Measurements from ENCODE around the gene FHAD1.
A peak's percentile ranks its signal among the peaks of the same experiment; 100 is the strongest.

The FHAD1 gene

DNA sequence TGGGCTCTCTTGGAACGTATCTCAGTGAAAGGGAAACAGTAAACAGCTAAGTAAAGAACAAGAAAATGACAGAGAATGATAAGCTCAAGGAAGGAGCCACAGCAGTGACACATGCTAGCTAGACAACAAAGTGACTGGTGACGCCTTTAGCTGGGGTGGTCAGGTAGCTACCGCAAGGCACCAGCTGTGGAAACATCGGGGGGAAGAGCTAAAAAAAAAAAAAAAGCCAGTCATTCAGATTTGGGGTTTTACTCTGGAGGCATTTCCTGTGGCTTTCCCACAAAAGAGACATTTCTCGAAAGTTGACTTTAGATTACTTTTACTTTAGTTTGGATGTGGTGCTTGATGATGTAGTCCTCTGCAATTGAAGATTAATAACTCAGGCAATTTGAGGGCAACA lies 2.1 kb downstream of the FHAD1 start:
- DNase-seq, result peak; percentile 84

DNA sequence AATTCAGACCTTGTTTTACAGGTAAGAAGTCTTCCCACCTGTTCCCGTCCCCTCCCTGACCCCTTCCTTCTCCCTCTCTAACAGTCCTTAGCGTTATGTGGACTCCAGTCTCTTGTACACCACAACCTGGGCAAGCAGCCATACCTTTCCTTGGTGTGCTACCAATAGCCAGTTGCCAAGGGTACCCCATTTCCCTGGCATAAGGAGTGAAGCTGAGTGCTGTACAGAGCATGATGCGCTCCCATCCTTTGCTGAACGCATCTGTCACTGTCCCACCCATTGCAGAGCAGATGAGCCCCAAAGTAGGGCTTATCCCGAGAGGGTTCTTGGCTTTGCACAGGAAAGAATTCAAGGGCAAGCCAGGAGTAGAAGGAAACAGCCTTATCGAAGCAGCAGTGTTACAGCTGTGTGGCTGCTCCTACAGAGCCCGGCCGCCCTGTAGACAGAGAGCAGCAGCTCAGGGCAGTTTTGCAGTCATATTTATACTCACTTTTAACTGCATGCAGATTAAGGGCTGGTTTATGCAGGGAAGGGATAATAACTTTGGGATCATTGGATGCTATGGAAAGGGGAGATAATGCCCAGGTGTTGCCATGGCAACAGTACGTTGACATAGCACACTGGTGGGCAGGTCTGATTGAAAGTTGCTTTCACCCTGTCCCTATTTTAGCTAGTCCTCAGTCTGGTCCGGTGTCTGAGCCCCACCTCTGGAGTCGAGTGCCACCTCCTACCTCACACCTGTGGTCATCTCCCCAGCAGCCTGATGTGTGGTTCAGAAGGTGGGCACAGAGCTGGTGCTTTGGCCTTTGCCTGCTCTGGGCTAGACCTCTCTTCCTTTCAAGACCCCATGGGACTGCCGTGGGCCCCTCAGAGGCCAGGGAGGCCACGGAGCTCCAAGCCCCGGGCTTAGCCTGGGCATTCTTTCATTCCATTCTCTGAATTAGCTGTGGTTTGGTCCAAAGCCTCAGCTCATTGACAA lies 5.1 kb downstream of the FHAD1 start:
- DNase-seq, result no peak

DNA sequence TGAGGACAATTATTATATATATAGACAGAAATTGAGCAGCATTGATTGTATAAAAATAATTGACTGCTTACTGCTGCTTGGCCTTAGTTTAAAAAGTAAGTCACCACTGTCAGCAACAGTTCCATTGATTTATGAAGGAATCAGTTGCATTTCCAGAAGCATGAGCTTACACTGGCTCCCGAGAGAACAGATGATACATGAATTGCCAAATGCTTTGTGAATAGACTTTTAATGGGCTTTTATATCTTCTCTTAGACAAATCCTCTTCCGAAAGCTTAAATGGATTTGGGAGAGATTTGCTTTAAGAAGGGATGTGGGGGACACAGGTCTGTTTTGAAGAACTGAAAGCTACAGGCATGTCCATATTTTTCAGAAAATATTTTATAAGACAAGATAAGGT lies 7.5 kb downstream of the FHAD1 start:
- no peak for DNase-seq

DNA sequence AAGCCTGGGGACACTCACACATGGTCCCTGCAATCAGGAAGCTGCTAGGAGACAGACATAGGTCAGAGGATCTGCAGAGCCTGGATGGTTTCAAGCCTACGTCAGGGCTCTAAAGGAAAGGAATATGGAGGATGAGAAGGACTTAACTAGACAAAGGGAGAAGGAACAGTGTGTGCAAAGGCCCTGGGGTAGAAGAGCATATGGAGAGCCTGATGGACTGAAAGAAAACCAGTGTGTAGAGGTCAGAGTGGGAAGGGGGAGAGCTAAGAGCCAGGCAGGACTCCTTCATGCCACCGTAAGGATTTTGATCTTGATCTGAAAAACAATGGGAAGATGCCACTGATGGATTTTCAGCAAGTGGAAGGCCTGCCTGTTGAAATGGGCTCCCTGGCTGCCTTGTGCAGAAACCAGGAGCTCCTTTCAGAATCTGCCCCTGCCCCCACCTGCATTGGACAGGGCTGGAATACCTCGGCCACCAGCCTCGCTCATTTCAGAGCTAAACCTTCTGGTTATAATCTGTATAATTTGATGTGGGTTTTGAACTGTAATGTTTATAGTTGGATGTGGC lies 8.6 kb downstream of the FHAD1 start:
- no peak for DNase-seq

DNA sequence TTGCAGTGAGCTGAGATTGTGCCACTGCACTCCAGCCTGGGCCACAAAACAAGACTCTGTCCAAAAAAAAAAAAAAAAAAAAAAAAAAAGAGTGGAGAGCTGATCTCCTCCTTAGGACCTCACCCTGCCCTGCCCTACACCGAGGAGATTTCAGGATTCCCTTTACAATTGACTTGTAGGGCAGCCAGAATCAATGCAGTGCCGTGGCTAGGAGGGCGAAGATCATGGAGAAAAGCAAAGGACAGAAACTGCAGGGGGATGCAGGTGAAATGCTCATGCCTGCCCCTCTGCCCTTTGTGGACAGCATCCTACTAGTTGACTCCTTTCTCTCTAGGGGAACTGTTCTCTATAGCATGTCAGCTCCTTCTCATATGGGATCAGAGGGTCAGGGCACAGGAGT lies 9.6 kb downstream of the FHAD1 start:
- DNase-seq, result no peak

DNA sequence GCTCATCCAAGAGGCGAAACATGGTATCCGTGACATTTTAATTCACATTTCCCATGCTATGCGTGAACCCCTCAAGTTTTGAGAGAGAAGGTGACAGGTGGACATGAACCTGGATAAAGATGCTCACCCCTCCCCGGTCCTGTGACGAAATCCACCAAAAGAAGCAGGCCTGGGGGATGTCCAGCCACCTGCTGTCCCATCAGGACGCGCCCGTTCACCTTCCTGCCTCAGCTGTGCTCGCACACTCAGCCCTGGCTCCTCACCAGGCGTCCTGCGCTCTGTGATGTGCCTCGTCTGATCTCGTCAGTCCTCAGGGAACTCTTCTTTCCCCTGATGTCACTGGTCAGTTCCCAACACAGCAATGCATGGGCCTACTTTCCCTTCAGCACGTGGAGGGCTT lies 10.3 kb downstream of the FHAD1 start:
- DNase-seq, result no peak

DNA sequence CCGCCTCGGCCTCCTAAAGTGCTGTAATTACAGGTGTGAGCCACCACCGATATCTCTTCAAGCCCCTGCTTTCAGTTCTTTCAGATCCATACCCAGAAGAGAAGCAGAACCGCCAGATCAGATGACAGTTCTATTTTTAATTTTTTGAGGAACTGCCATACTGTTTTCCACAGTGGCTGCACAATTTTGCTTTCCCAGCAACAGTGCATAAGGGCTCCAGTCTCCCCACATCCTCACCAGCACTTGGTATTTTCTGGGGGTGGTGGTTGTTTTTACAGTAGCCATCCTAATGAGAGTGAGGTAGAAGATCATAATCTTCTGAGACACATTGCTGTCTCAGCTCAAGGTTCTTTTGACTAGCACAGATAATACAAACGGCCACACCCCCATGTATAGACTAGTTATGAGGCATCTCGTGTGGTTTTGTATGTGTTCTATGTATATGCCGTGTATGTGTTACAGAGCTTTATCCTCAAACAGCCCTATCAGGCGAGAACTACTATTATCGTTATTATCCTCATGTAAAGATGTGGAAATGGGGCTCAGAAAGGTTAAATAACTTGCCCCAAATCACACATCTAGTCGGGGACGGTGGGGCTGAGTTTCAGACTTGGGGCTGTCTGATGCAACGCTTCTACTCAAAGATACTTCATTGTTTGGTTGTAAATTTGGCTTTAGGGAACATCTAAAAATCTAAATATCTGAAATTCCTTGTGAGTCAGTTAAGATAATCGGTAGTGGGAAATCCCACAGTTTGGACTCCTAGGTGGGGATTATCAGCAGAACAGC lies 12.0 kb downstream of the FHAD1 start:
- DNase-seq, result no peak

DNA sequence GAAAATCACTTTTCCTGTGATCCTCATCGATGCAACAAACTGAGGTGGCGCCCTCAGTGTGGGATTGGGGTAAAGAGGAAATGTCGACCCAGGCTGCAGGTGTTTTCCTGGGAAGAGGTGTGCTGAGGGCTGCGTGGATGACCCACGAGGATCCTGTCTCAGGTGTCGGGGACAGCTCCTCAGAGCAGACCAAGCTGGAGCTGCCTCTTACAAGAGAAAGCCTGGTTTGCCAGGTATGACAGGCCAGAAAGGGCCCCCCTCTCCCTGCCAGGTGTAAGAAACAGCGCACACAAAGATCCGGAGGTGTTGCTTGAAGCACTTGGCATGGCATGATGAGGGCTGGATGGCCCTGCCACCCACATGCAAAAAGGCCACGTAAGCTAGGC lies 12.6 kb downstream of the FHAD1 start:
- no peak for DNase-seq

DNA sequence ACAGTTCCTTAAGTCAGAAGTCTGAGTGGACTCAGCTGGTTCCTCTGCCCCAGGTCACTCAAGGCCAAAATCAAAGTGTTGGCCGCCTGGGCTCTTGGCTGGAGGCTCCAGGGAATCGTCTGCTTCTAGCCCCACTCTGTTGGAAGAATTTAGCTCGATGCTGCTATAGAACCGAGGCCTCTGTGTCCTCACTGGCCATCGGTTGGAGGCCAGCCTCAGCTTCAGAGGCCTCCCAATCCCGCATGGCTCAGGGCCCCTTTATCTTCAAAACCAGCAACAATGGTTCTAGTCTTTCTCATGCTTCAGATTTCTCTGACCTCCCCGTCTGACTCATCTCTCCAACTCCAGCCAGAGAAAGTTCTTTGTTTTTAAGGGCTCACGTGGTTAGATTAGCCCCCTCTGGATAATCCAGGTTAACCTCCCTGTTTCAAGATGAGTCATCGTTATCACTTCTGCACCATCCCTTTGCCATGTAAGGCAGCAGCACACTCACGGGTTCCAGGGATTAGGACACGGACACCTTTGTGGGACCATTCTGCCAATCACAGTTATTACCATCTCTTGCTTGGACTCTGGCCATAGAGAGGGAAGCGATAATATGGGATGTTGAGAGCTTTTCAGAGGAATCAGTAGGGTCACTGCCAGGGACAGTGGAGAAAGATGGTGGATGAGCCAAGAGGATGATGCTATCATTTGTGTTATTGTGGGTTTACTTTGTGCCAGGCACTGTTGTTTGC lies 13.6 kb downstream of the FHAD1 start:
- peak; percentile 21 for DNase-seq

DNA sequence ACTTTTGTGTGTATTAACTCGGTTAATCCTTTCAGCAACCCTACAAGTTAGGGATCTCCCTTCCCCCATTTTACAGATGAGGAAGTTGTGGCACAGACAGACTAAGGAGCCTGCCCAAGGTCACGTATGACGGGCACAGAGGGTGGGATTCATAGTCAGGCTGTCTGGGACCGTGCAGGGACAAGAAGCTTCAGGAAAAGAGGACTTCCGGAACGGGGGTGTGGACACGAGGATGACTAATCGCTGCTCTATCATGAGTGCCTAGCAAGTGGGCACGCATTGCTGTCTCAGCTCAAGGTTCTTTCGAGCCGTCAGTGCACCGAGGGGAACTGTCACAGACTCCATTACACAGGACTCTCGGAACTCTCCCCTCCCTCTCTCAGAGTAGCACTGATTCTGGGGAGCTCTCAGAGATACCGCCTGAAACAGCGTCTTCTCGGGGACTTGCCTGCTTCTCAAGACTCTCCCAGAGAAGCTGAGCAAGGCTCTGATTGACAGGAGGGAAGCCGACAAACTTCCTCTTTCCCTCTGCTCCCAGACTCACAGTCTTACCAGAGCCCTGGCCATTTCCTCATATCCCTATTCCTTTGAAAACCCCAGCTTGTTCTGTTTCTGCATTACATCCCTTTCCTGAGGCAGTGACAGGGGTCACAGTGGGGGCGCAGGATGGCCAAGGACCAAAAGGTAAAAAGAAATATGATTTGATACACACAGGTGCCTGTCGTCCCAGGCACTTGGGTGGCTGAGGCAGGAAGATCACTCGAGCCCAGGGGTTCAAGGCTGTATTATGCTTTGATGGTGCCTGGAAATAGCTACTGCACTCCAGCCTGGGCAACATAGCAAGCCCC lies 14.4 kb downstream of the FHAD1 start:
- DNase-seq, result peak; percentile 17

DNA sequence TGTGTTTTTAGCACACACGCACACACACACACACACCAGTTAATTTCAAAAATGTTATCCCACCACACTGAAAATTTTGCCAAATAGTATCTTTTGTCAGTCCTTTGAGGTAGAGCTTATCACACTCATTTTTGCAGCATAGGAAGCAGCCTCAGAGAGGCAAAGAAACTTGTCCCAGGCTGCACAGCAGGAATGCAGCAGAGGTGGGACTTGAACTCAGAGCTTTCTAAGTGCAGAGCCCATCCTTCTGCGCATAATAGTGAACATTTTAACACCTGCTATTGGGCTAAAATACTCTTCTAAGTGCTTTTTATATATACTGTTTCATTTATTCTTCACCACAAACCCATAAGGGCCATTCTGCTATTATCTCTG lies 15.0 kb downstream of the FHAD1 start:
- DNase-seq, result no peak

DNA sequence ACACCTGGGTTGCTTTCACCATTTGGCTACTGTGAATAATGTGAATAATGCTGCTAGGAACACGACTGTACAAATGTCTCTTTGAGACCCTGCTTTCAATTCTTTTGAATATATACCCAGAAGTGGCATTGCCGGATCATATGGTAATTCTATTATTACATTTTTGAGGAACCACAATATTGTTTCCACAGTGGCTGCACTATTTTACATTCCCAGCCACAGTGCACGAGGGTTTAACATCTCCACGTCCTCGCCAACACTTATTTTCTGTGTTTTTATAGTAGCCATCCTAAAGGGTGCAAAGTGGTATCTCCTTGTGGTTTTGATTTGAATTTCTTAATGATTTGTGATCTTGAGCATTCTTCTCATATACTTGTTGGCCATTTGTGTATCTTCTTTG lies 15.7 kb downstream of the FHAD1 start:
- no peak for DNase-seq

DNA sequence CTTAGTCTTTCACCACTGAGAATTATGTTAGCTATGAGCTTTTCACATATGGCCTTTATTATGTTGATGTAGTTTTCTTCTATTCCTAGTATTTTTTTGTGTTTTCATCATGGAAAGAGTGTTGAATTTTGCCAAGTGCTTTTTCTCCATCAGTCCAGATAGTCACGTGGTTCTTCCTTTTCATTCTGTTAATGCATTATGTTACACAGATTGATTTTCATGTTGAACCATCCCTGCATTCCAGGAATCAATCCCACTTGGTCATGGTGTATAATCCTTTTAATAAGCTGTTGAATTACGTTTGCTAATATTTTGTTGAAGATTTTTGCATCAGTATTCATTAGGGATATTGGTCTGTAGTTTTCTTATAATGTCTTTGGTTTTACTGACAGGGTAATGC lies 17.7 kb downstream of the FHAD1 start:
- no peak for DNase-seq

DNA sequence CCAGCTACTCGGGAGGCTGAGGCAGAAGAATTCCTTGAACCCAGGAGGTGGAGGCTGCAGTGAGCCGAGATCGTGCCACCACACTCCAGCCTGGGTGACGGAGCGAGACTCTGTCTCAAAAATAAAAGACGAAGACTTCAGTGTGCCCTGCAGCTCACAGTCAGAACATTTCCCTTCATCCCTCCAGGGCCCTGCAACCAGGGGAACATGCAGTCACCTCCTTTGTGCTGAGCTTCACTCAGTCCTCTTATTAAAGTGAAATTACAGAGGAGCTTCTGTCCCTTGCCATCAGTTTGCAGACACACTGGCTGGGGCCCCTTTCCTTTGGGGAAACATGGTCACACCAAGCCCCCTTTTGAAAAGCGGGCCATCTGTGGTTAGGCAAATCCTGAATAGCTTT lies 24.2 kb downstream of the FHAD1 start:
- DNase-seq, result no peak

DNA sequence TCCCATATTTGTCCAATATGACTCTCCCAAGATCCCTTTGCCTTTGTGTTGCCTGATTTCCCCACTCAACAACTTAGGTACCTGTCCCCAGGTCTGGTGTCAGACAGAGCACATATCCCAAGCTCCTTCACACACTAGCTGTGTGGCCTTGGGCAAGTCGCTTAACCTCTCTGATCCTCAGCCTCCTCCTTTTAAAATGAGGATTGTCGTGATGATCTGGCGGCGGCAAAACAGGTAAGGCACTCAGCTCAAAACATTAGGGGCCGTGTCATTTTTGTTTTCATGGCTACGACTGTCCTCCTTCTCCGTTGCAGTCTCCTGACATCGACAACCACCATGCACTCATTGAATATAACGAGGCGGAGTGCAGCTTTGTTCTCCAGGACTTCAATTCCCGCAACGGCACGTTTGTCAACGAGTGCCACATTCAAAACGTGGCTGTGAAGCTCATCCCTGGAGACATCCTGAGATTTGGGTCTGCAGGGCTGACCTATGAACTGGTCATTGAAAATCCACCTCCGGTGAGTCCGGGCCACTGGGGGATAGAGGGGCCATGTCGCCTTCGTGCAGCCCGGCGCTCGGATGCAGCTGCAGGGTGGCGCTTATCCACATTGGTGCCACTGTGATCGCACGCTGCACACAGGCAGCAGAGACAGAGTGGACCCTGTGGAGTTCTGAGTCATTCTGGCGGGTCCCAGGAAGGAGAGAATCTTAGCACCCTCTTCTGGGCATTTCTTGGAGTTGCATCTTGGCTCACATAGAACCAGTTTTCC lies 25.2 kb downstream of the FHAD1 start:
- peak; percentile 74 for DNase-seq

DNA sequence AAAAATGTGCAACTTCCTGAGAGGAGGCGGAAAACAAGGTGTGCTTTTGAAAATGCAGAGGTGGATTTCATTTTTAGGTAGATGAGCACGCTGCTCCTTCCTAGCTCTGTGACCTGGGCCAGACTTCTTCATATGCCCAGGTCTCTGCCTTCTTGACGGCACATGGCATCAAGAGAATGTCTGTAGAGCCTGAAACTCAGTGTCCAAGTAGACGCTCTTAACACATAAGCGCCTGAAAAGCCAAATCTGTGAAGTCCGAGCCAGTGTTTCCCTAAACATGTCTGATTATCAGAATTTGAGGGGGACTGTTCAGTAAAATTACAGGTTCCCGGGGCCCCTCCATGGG lies 25.7 kb downstream of the FHAD1 start:
- no peak for DNase-seq

DNA sequence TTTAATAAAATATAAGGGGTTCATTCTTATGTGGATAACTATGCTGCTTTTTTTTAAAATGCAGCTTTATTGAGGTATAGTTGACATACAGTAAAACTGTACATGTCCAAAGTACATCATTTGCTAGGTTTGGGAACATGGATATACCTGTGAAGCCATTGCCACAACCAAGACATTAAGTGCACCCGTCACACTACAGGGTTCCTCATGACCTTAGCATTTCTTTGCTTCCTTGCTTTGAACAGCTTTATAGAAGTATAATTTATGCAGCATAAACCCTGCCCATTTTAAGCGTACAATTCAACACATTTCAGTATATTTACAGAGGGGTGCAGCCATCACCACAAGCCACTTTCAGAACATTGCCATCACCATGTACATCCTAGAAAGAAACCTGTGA lies 26.3 kb downstream of the FHAD1 start:
- DNase-seq, result no peak

DNA sequence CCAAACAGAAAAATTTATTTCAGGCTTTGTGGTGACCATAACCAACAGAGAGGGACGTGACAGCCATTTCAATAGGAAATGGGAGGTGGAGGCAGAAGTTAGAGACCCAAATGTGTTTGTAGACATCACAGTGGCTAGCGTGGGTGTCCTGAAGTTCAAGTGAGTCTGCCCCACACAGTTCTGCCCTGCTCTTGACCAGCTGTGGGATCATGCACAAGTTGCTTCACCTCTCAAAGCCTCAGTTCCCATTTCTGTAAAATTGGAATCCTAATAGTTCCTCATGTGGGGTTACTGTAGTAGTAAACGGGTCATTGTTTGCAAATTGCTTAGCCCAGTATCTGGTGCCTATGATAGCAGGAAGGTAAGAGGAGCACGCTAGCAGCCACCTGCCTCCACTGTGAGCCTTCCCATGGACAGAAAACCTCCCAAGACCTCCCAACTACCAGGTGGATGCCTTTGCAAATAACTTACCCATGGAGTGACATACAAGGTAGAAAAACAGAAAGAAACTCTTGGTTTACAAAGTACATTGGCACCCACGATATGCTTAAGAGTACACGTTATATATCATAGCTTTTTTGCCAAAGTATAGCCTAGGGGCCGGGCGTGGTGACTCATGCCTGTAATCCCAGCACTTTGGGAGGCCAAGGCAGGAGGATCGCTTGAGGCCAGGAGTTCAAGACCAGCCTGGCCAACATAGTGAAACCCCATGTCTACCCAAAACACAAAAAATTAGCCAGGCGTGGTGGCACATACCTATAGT lies 29.1 kb downstream of the FHAD1 start:
- DNase-seq, result no peak

DNA sequence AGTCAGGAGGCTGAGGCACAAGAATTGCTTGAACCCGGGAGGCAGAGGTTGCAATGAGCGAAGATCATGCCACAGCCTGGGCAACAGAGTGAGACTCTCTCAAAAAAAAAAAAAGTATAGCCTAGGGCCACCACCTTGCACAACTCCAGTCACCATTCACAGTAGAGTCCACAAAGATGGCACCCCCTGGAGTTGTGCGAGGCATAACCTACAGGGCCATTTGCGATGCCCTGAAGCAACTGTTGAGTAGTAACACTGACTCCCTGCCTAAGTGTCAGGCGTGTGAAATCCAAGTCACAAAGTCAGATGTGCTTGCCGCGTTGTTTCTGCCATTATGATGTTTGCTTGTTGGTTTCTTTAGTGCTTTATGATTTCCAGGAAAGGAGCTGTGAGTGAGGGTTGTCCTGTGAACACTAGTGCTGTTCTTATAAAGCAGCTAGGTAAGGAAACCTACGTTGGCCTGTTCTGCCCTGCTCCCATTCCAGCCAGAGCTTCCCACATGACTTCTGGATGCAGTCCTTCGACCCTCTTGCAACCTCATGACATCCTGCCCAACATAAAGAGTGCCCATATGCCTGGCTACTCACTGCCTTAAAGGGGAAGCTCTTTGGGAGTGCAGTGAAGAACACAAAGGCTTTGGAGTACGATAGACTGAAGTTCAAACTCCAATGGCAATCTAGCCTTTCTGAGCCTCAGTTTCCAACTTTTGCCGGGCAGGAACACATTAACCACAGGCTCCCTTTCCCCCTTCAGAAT lies 29.8 kb downstream of the FHAD1 start:
- no peak for DNase-seq

DNA sequence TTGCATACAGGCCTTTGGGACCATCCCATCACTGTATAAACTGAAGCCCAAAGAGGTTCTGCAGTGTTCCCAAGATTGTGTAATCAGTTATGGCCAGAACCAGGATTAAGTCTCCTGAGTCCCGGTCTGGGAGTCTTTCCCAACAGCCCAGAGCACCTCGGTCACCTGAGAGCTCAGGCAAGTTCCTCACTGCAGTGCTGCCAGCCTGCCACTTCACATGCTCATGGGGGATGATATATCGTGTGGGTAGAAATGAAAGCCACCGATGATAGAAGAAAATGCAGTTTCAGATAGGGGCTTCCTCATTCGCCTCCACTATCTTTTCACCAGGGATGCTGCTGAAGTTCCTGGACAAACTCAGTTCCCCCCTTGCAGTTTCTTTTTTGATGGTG lies 30.4 kb downstream of the FHAD1 start:
- no peak for DNase-seq

Measured in activated CD4-positive, alpha-beta T cell treated with anti-CD3 and anti-CD28 coated beads, Interleukin-2, amount 50 U/mL, for 16 hours (primary cell).